Endothelial cell (in vitro differentiated cells): Measurements from ENCODE around the gene PTDSS2. TPM values are rescaled to one million over a fixed set of nuclear protein-coding genes. Genes with fewer than 3 reads are reported as not detected.
A peak's percentile ranks its signal among the peaks of the same experiment; 100 is the strongest.

ENCODE experiments used
- DNase-seq: peaks from one replicate; pipeline ENCODE4 v3.0.0; 2021; ENCODE audit warnings: low spot score
- H3K27ac Mint-ChIP-seq: one replicate; pipeline ENCODE4 v1.8.0; 2021; ENCODE audit warnings: mixed read lengths, inconsistent platforms; ENCODE audit not compliant: unreplicated experiment
- H3K27me3 Mint-ChIP-seq: one replicate; pipeline ENCODE4 v1.8.0; 2021; ENCODE audit warnings: mild to moderate bottlenecking, moderate library complexity, mixed read lengths, inconsistent platforms; ENCODE audit not compliant: unreplicated experiment
- H3K36me3 Mint-ChIP-seq: one replicate; pipeline ENCODE4 v1.8.0; 2021; ENCODE audit warnings: mild to moderate bottlenecking, low read depth, mixed read lengths, inconsistent platforms; ENCODE audit not compliant: unreplicated experiment
- H3K4me1 Mint-ChIP-seq: one replicate; pipeline ENCODE4 v1.8.0; 2021; ENCODE audit warnings: mild to moderate bottlenecking, mixed read lengths, inconsistent platforms; ENCODE audit not compliant: unreplicated experiment
- H3K4me3 Mint-ChIP-seq: one replicate; pipeline ENCODE4 v1.8.0; 2021; ENCODE audit warnings: mild to moderate bottlenecking, mixed read lengths, inconsistent platforms; ENCODE audit not compliant: unreplicated experiment
- H3K9me3 Mint-ChIP-seq: one replicate; pipeline ENCODE4 v1.8.0; 2021; ENCODE audit warnings: mixed read lengths, inconsistent platforms; ENCODE audit not compliant: unreplicated experiment
- CTCF ChIP-seq: fragments of 200-600 bp; sonication (generic); IDR thresholded peaks from one replicate; pipeline ENCODE4 v1.5.0; 2021; ENCODE audit warnings: antibody characterized with exemption; ENCODE audit not compliant: unreplicated experiment
- total RNA-seq: library from RNA; stranded (reverse); fragmentation: NEBNext Ultra II Directional; extraction: Animal tissue kit (Norgen Biotek cat#: 25700); gene quantifications from one replicate; pipeline ENCODE4 v1.2.1, GENCODE V29; 2021; ENCODE audit not compliant: unreplicated experiment

Gene PTDSS2
- total RNA-seq, 1 donor from 2014 or later: 46.4 TPM

- Mint-ChIP-seq H3K27me3 (peaks cover 6% of the 10 kb centered on the region), H3K9me3 (no peaks in the 10 kb centered on the region), H3K27ac (no peak overlapping the region), H3K4me1 (no peaks in the 10 kb centered on the region), H3K4me3 (no peak overlapping the region), H3K36me3 (peaks cover 5% of the 10 kb centered on the region)
- no peak for DNase-seq
- no peak for TF ChIP-seq CTCF
Measured at GRCh38 chr11:526192-526591, 76.1 kb downstream of the PTDSS2 start.

GRCh38 chr11:528166-528814 lies 78.2 kb downstream of the PTDSS2 start:
- no peak for TF ChIP-seq CTCF
- peaks cover 9% of the 10 kb centered on the region for H3K27me3 Mint-ChIP-seq
- H3K36me3 Mint-ChIP-seq: peaks cover 10% of the 10 kb centered on the region
- no peak overlapping the region for H3K27ac Mint-ChIP-seq
- DNase-seq: no peak
- H3K9me3 Mint-ChIP-seq: no peaks in the 10 kb centered on the region
- no peaks in the 10 kb centered on the region for H3K4me1 Mint-ChIP-seq
- H3K4me3 Mint-ChIP-seq: no peak overlapping the region

GRCh38 chr11:528815-529727 lies 79.0 kb downstream of the PTDSS2 start:
- no peaks in the 10 kb centered on the region for H3K9me3 Mint-ChIP-seq
- no peak for TF ChIP-seq CTCF
- H3K36me3 Mint-ChIP-seq: peaks cover 8% of the 10 kb centered on the region
- no peak for DNase-seq
- no peak overlapping the region for H3K27ac Mint-ChIP-seq
- no peak overlapping the region for H3K4me3 Mint-ChIP-seq
- H3K27me3 Mint-ChIP-seq: peaks cover 11% of the 10 kb centered on the region
- H3K4me1 Mint-ChIP-seq: peaks cover 4% of the 10 kb centered on the region

- Mint-ChIP-seq H3K4me3 (peak overlapping the region; percentile 51), H3K27me3 (peaks cover 9% of the 10 kb centered on the region), H3K27ac (no peak overlapping the region), H3K36me3 (peaks cover 6% of the 10 kb centered on the region), H3K9me3 (no peaks in the 10 kb centered on the region), H3K4me1 (peaks cover 4% of the 10 kb centered on the region)
- no peak for DNase-seq
- TF ChIP-seq CTCF: no peak
Measured at GRCh38 chr11:529728-530411, 79.8 kb downstream of the PTDSS2 start.
